Cerebellar cortex (tissue), 1 donor: Measurements from ENCODE around the gene CLDN22.

Experiments used
- DNase-seq: peaks from one replicate; pipeline ENCODE4 v3.0.0-alpha.2; 2015; ENCODE audit warnings: low spot score

Gene CLDN22

GRCh38 chr4:183276106-183276505, 44.0 kb downstream of the CLDN22 start:
- DNase-seq: no peak

GRCh38 chr4:183272384-183272783, 47.7 kb downstream of the CLDN22 start:
- no peak for DNase-seq

DNA sequence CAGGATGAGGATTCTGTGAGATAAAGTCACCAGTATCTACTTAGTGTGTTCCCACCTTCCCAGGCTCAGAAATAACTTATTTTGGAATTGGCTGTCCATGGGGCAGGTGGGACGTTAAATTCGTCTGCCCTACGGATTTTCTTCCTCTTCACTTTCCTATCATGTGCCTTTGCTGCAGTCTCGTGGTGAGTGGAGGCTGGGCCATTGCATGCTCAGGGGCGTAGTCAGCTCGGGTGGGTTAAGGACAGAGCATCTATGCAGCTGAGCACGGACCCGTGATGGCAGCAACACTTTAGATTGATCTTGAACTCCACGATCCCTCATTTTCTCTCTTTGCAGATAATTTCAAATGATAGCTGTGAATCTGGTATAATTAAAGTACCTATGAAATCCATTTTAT, 51.5 kb downstream of the CLDN22 start:
- DNase-seq: no peak
